Activated naive CD4-positive, alpha-beta T cell treated with Interleukin-2 at 50 U/mL for 16 hours (primary cell): ENCODE results near the gene ZNF483.
"Not testable (repeated sequence)": the region's sequence is repeated elsewhere in the genome, so short reads cannot be mapped to it uniquely, and the experiment has no call there.

Source experiments
- DNase-seq: peaks from one replicate; pipeline ENCODE4 v3.0.0-alpha.2; 2020

The ZNF483 gene

GRCh38 chr9:111548623-111549022 is 23.6 kb downstream of the ZNF483 start:
- DNase-seq = no peak

GRCh38 chr9:111555425-111555824 is 30.4 kb downstream of the ZNF483 start:
- DNase-seq = not testable (repeated sequence)

- no peak for DNase-seq
Measured at GRCh38 chr9:111559000-111559610, 34.1 kb downstream of the ZNF483 start.

GRCh38 chr9:111561165-111561719 is 36.3 kb downstream of the ZNF483 start:
- no peak for DNase-seq

- no peak for DNase-seq
Measured at GRCh38 chr9:111566234-111566633, 41.3 kb downstream of the ZNF483 start.

- DNase-seq = not testable (repeated sequence)
Measured at GRCh38 chr9:111568127-111568526, 43.1 kb downstream of the ZNF483 start.

DNA sequence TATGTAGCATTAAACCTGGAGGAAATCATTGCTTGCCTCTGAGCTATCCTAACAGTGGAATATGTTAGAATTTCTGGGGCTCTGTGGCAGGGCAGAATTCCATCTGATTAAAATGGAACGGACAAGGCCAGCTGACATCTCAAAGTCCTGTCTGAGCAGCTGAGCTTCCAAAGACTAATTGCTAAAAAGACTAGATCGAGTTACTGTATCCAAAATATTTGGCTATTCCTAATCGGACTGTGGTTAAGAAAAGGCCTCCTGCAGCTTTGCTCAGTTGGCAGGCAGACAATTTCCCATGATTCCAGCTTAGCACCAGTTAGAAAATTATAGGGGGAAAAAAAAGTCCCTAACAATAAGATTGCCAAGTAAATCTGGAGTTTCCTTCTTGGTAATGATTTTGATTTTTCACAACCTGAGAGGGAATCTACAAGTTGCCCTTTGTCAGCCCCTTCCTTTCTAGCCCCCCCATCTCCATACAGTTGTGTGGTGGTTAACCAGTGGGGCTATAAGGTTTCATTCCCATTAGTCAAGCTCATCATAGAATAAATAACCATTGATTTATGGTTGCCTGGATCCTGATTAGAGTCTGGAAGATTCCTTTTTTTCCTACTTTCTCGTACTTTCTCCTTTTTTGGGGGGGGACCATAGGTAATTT is 48.1 kb downstream of the ZNF483 start:
- DNase-seq = no peak

- DNase-seq = no peak
Measured at GRCh38 chr9:111582888-111583287, 57.9 kb downstream of the ZNF483 start.

- no peak for DNase-seq
Measured at GRCh38 chr9:111586378-111586777, 61.4 kb downstream of the ZNF483 start.

DNA sequence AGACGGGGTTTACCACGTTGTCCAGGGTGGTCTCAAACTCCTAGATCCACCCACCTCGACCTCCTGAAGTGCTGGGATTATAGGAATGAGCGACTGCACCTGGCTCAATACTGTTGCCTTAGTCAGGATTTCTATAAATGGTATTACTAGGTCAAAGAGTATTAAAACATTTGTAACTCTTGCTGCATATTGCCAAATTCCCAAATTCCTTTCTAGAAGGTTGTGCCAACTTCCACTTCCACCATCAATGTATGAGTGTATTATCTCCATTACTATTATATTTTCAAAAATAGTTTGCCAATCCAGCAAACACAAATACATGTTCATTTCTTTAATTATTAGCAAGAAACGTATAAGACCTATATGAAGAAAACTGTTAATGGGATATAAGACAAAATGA is 63.9 kb downstream of the ZNF483 start:
- no peak for DNase-seq

- peak; percentile 61 for DNase-seq
Measured at GRCh38 chr9:111597852-111598732, 73.1 kb downstream of the ZNF483 start.

DNA sequence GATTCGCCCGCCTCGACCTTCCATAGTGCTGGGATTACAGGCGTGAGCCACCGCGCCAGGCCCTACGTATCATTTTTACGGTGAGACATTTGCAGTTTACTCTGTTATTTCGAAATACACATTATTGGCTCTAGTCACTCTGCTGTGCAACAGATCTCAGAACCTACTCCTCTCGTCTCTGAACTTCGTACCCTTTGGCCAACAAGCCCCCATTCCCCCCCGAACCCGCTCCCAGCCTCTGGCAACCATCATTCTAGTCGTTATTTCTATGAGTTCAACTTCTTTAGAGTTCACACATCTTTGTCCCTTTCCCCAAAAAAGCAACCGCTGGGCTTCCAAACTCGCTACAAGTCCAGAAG is 73.7 kb downstream of the ZNF483 start:
- no peak for DNase-seq

DNA sequence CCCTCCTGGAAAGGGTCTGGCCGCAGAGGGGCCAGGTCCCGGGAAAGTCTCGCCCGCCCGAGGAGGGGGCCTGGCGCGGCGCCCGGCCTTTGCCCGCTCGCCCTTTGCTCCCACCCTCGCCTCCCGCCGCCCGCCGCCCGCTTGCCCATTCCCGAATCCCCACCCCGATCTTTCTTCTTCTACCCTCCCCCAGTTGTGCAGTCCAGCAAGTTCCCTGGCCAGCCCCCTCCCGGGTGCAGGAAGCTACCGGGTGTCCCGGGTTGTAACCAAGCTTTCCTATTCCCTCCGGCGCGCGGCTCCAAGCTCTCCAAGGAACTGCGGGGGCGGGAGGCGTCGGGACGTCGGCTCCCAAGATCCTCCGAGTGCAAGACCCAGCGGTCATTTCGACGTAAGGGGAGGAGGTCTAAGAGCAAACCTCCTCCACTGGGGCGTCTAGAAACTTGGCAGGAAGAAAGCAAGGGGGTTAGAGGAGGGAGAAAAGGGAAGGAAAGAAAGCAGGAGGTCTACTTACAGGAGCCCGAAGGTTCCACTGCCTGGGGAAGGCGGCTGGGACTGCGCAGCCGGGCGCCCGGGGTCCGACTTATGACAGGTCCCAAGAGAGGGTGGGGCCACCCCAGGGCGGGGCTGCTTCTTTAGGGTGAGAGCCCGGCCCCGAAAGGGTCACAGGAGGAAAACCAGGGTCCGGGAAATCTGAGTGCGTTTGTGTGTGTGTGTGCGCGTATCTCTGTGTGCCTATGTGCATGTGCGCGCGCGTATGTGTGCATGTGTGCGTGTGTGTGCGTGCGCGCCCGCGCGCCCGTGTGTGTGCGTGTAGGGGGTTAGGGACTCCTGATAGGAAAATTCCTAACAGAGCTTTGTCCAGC is 74.3 kb downstream of the ZNF483 start, which contains the start of gene PTGR1:
Gene PTGR1, minus strand, starts transcription at position 556 of the 863 bp plus-strand sequence. CDS start 2,225 bp downstream, outside the sequence.
- DNase-seq = peak; percentile 10

GRCh38 chr9:111599955-111600343 is 75.0 kb downstream of the ZNF483 start:
- no peak for DNase-seq

DNA sequence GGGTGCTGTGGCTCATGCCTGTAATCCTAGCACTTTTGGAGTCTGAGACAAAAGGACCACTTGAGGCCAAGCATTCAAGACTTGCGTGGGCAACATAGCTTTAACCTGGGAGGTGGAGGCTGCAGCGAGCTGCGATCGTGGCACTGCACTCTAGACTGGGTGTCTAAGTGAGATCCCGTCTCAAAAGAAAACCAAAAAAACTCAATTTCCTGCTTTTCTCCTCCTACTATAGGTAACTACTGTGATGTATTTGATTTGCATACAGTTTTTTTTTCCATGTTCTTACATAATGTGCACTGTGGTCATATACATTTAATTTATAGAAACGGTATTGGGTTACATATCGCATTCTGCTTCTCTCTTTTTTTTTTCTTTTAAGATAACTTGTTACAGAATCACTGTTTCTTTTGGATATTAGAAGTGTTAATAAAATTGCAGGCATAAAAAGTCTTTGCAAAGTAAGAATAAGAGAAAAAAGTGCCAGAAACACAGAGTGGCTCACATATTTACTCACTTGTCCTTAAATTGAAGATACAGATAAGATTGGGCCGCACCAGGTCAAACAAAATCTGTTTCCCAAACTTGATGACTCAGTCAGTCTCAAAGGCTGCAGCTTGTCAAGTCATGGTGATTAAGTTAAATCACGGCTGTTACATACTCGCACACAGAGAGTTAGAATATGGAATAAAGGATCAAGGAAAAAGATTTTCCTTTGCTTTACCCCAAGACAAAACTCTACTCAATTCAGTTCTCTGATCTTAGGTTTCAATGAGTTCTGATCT is 76.4 kb downstream of the ZNF483 start:
- no peak for DNase-seq

DNA sequence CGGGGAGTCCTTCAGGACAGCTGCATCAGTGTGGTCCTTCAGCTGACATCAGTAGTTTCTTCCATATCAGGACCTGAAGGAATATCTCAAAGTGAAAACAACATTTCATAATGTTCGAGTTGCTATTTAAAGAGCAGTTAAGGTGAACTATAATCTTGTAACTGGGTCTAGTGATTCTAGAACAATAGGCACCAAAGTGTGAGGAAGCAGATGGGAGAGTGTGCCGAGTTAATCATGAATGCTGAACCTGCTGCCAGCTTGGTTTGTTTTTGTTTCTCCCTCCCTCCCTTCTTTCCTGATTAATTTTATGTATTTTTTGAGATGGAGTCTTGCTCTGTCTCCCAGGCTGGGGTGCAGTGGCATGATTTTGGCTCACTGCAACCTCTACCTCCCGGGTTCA is 78.1 kb downstream of the ZNF483 start:
- DNase-seq = no peak

DNA sequence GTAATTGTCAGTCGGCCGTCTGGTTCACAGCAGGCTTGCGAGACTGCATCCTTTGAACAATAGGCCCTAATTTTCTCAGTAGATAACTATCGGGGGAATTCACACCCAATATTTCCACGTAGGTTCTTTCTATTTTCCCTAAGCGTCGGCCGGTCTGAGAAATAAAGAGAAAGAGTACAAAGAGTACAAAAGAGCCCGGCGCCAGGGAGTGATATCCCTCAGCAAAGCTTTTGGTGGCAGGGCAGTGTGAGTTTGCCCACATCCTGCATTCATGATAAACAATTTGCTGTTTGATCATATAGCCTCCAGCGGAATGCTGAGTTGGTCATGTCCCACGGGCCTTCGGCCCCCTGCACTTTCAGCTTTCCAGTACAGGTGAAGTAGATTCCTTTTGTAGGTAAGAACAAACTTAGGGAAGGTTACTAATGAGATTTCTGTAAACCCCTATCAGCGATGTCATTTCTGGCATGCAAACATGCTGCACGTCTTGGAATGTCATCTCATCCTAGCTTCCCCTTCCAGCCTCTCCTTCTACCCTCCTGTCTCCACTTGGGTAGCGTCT is 79.2 kb downstream of the ZNF483 start:
- DNase-seq = no peak

- no peak for DNase-seq
Measured at GRCh38 chr9:111605041-111605559, 80.1 kb downstream of the ZNF483 start.

DNA sequence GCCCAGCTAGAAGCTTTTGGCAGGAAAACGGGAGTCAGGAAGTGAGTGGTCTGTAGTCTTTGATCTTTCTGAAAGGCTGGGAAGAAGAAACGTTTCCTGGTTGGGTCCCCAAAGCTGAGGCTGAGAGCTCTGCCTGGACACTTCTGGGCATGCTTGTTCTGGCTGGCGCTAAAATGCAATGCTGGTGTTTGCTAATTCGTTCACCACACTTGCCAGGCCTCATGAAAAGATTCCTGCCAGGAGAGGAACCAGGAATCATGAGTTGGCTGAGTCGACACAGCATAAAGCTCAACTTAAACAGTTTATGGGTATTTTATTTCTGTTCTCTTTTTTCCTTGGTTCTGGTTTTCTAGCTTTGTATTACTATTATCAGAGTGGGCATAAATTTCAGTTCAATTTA is 85.2 kb downstream of the ZNF483 start:
- DNase-seq = no peak

- no peak for DNase-seq
Measured at GRCh38 chr9:111610845-111611244, 85.9 kb downstream of the ZNF483 start.

DNA sequence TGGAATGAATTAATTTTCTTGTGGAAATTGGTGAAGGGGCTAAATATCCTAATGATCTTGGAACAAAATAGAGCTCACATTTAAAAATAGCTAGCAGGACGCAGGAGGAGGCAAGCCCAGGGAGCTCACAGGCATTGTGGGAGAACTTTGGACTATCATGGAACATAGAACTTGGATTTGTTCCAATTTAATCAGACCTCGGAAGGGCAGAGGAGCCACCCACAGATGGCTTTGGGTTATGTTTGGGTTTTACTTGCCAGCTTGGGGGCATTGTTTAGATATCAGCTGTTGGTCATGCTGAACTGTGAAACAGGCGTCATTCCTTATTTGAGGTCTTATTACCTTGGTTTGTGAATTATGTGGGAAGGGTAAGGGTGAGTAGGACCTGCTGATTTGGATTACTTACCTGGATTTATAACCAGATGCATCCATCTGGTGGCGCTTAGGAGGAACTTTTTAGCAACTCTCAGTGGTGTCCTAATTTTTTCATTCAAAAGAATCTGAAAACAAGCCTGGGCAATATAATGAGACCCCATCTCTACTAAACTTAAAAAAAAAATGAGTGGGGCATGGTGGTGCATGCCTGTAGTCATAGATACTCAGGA is 88.6 kb downstream of the ZNF483 start:
- DNase-seq = no peak
